ENCODE results near the gene MATR3. TPM values are rescaled to one million over a fixed set of nuclear protein-coding genes. Genes with fewer than 3 reads are reported as not detected.
A peak's percentile ranks its signal among the peaks of the same experiment; 100 is the strongest.

MATR3 gene
- total and polyA plus RNA-seq, 8 donors, result 171 to 638 (median 534) TPM

DNA sequence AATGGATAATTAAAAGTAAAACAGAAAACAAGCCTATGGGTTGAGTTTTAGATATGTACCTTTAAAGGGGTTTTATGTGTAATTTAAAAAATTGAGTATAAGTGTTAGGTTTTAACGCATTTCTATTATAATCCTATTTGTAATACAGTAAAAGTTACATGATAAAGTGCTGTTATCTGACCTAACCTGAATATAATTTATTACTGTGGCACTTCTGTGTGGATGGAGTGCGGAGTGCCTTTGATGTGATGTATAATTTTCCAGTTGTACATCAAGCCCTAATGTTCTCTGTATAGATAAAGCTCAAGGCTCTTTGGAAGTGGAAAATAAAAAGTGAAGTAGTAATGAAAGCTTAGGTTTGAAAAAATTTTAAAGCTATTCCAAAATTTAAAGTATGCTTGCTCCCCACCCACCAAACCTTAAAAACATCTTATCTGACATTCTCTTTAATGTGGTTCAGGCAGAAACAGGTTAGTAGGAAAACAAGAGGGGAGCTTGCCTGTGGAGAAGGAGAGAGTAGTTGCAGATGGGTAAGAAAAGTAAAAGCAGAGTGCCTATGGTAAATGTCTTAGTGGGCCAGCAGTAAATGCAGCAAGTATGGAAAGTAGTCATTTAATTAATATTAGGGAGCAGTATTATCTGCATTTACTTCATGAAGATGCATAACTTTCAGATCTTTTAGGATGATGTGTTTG lies 4.0 kb downstream of the MATR3 start:
- ATAC-seq, result no peak
- H3K27ac ChIP-seq, result no peak overlapping the region
- H3K27me3 ChIP-seq, result no peaks in the 10 kb centered on the region
- H3K9me3 ChIP-seq, result no peaks in the 10 kb centered on the region
- peaks cover 45 to 76% of the 10 kb centered on the region in 2 donors for H3K4me1 ChIP-seq
- no peak for DNase-seq
- TF ChIP-seq, protein P1, sequence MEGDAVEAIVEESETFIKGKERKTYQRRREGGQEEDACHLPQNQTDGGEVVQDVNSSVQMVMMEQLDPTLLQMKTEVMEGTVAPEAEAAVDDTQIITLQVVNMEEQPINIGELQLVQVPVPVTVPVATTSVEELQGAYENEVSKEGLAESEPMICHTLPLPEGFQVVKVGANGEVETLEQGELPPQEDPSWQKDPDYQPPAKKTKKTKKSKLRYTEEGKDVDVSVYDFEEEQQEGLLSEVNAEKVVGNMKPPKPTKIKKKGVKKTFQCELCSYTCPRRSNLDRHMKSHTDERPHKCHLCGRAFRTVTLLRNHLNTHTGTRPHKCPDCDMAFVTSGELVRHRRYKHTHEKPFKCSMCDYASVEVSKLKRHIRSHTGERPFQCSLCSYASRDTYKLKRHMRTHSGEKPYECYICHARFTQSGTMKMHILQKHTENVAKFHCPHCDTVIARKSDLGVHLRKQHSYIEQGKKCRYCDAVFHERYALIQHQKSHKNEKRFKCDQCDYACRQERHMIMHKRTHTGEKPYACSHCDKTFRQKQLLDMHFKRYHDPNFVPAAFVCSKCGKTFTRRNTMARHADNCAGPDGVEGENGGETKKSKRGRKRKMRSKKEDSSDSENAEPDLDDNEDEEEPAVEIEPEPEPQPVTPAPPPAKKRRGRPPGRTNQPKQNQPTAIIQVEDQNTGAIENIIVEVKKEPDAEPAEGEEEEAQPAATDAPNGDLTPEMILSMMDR (IDR thresholded peaks at IDR 0.05), result no peak
- intact Hi-C loops (cut with DNase I), result no loop called here
- H3K36me3 ChIP-seq, result no peaks in the 10 kb centered on the region
- H3K4me3 ChIP-seq, result no peak overlapping the region

DNA sequence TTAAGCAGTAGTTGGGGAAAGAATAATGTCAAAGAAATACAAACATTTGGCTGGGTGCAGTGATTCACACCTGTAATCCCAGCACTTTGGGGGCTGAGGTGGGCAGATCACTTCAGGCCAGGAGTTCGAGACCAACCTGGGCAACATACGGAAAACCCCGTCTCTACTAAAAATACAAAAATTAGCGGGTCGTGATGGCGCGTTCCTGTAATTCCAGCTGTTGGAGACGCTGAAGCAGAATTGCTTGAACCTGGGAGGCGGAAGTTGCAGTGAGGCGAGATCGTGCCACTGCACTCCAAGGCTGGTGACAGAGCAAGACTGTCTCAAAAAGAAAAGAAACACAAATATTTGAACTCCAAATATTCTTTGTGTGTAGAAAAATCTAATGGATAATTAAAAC lies 4.7 kb downstream of the MATR3 start:
- intact Hi-C loops (cut with DNase I), result no loop called here
- DNase-seq (no peak), ATAC-seq (no peak)
- no peak overlapping the region for H3K4me3 ChIP-seq
- no peaks in the 10 kb centered on the region for H3K36me3 ChIP-seq
- TF ChIP-seq, protein P1 (IDR thresholded peaks at IDR 0.05), result no peak
- H3K4me1 ChIP-seq, result peaks cover 45 to 81% of the 10 kb centered on the region in 2 donors
- no peak overlapping the region for H3K27ac ChIP-seq
- no peaks in the 10 kb centered on the region for H3K9me3 ChIP-seq
- H3K27me3 ChIP-seq, result no peaks in the 10 kb centered on the region

DNA sequence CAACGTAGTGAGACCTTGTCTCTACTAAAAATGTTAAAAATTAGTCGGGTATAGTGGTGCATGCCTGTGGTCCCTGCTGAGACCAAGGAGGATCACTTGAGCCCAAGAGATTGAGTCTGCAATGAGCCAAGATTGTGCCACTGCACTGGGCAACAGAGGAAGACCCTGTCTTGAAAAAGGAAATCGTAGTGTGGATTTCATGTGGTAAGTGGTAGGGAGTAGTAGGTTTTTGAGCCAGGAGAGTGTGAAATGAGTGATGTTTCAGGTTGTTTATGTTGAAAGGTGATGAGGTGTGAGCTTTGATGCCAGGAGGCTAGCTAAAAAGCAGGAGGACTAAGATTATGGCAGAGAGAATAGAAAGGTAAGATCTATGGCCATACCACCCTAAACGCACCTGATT lies 5.9 kb downstream of the MATR3 start:
- TF ChIP-seq, protein P1 (IDR thresholded peaks at IDR 0.05), result no peak
- H3K36me3 ChIP-seq, result no peaks in the 10 kb centered on the region
- H3K4me1 ChIP-seq, result peaks cover 45 to 94% of the 10 kb centered on the region in 2 donors
- no peak overlapping the region for H3K4me3 ChIP-seq
- no peak overlapping the region for H3K27ac ChIP-seq
- no peaks in the 10 kb centered on the region for H3K27me3 ChIP-seq
- H3K9me3 ChIP-seq, result no peaks in the 10 kb centered on the region
- no peak for ATAC-seq
- intact Hi-C loops (cut with DNase I), result no loop called here
- no peak for DNase-seq

DNA sequence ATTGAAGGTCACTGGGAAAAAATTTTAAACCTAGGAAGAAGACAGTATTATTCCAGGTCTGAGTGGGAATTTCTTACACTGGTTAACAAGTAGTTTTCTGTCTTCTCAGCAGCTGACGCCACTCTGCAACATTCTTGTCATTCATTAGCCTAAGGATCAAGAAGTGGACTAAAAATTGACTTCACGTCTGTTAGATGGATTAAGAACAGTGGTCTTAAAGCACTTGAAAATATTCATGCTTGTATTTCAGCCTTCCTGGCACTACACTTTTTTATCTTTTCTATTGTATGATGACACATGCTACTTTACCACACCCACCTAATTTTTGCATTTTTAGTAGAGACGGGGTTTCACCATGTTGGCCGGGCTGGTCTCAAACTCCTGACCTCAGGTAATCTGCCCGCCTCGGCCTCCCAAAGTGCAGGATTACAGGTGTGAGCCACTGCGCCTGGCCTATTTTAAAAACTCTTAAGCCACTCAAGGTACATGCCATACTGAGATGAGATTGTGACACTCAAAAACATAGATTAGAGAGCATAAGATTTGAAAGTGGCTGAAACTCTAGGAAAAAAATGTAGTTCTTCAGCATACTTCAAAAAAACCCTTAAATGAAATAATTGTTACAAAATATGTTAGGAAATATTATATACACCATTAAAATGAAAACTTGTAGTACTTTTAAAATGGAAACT lies 8.4 kb downstream of the MATR3 start:
- H3K27me3 ChIP-seq, result no peaks in the 10 kb centered on the region
- ATAC-seq, result peak; percentile 64
- no peaks in the 10 kb centered on the region for H3K36me3 ChIP-seq
- no peaks in the 10 kb centered on the region for H3K9me3 ChIP-seq
- H3K4me3 ChIP-seq, result no peak overlapping the region
- TF ChIP-seq, protein P1 (IDR thresholded peaks at IDR 0.05), result no peak
- H3K4me1 ChIP-seq, result peaks cover 32 to 95% of the 10 kb centered on the region in 2 donors
- intact Hi-C loops (cut with DNase I), result no loop called here
- DNase-seq, result no peak
- no peak overlapping the region for H3K27ac ChIP-seq
